ENCODE data around the gene RASSF10.

Gene RASSF10

GRCh38 chr11:13008625-13009475 lies at the start of gene RASSF10:
Gene RASSF10, plus strand, starts transcription at chr11:13009316. Its CDS starts 261 bp downstream, at chr11:13009577.
- Mint-ChIP-seq H3K27me3 (peaks cover 90% of the 10 kb centered on the region), H3K4me3 (peak within 1 kb of the TSS; percentile 49 to 64)

GRCh38 chr11:12961615-12962014 lies 47.5 kb upstream of the RASSF10 start:
- H3K27me3 Mint-ChIP-seq = peaks cover 42% of the 10 kb centered on the region
- H3K4me1 Mint-ChIP-seq = no peaks in the 10 kb centered on the region
- DNase-seq (no peak), ATAC-seq (no peak)
- H3K27ac Mint-ChIP-seq = peak overlapping the region in 1 of 2 donors; percentile 45
- H3K9me3 Mint-ChIP-seq = no peaks in the 10 kb centered on the region
- H3K4me3 Mint-ChIP-seq = no peak overlapping the region

More at GRCh38 chr11:13008625-13009475, at the start of gene RASSF10:
- ATAC-seq (peak; percentile 52), DNase-seq (no peak)
- no peaks in the 10 kb centered on the region for H3K9me3 Mint-ChIP-seq
- peaks cover 8% of the 10 kb centered on the region for H3K4me1 Mint-ChIP-seq
- peak within 1 kb of the TSS in 1 of 2 donors; percentile 62 for H3K27ac Mint-ChIP-seq

- Mint-ChIP-seq H3K4me3 (no peak overlapping the region), H3K27me3 (peaks cover 49% of the 10 kb centered on the region), H3K4me1 (no peaks in the 10 kb centered on the region), H3K9me3 (no peaks in the 10 kb centered on the region), H3K27ac (peak overlapping the region in 1 of 2 donors; percentile 22)
- DNase-seq = no peak
- ATAC-seq = no peak
Observed at GRCh38 chr11:12962306-12962705, 46.8 kb upstream of the RASSF10 start.

- DNase-seq (no peak), ATAC-seq (no peak)
- no peak overlapping the region for H3K27ac Mint-ChIP-seq
- H3K9me3 Mint-ChIP-seq = no peaks in the 10 kb centered on the region
- H3K4me3 Mint-ChIP-seq = no peak overlapping the region
- peaks cover 53% of the 10 kb centered on the region for H3K27me3 Mint-ChIP-seq
- no peaks in the 10 kb centered on the region for H3K4me1 Mint-ChIP-seq
Observed at GRCh38 chr11:12963051-12963450, 46.1 kb upstream of the RASSF10 start.

- Mint-ChIP-seq H3K27me3 (peaks cover 53% of the 10 kb centered on the region), H3K9me3 (no peaks in the 10 kb centered on the region), H3K4me1 (no peaks in the 10 kb centered on the region), H3K27ac (no peak overlapping the region), H3K4me3 (no peak overlapping the region)
- ATAC-seq (peak; percentile 90), DNase-seq (peak; percentile 52 to 53)
Observed at GRCh38 chr11:12963792-12964536, 45.2 kb upstream of the RASSF10 start.

- Mint-ChIP-seq H3K27me3 (peaks cover 53% of the 10 kb centered on the region), H3K4me1 (no peaks in the 10 kb centered on the region), H3K9me3 (no peaks in the 10 kb centered on the region), H3K4me3 (no peak overlapping the region), H3K27ac (no peak overlapping the region)
- DNase-seq (no peak), ATAC-seq (no peak)
Observed at GRCh38 chr11:12964650-12965049, 44.5 kb upstream of the RASSF10 start.

GRCh38 chr11:12966002-12966401 lies 43.1 kb upstream of the RASSF10 start:
- DNase-seq (no peak), ATAC-seq (no peak)
- no peak overlapping the region for H3K4me3 Mint-ChIP-seq
- H3K27ac Mint-ChIP-seq = no peak overlapping the region
- no peaks in the 10 kb centered on the region for H3K9me3 Mint-ChIP-seq
- H3K4me1 Mint-ChIP-seq = no peaks in the 10 kb centered on the region
- peaks cover 59% of the 10 kb centered on the region for H3K27me3 Mint-ChIP-seq

GRCh38 chr11:12968101-12968500 lies 41.0 kb upstream of the RASSF10 start:
- Mint-ChIP-seq H3K9me3 (no peaks in the 10 kb centered on the region), H3K27me3 (peaks cover 45% of the 10 kb centered on the region), H3K27ac (no peak overlapping the region), H3K4me1 (no peaks in the 10 kb centered on the region), H3K4me3 (no peak overlapping the region)
- no peak for DNase-seq
- ATAC-seq = no peak

GRCh38 chr11:12968826-12969225 lies 40.3 kb upstream of the RASSF10 start:
- Mint-ChIP-seq H3K27ac (no peak overlapping the region), H3K4me3 (no peak overlapping the region), H3K27me3 (peaks cover 39% of the 10 kb centered on the region), H3K4me1 (no peaks in the 10 kb centered on the region), H3K9me3 (no peaks in the 10 kb centered on the region)
- ATAC-seq (no peak), DNase-seq (no peak)

GRCh38 chr11:12971955-12972354 lies 37.2 kb upstream of the RASSF10 start:
- no peak overlapping the region for H3K4me3 Mint-ChIP-seq
- no peak for DNase-seq
- H3K27me3 Mint-ChIP-seq = peaks cover 20% of the 10 kb centered on the region
- no peaks in the 10 kb centered on the region for H3K9me3 Mint-ChIP-seq
- H3K27ac Mint-ChIP-seq = peak overlapping the region in 1 of 2 donors; percentile 3
- ATAC-seq = no peak
- H3K4me1 Mint-ChIP-seq = no peaks in the 10 kb centered on the region

- H3K27ac Mint-ChIP-seq = no peak overlapping the region
- H3K4me1 Mint-ChIP-seq = no peaks in the 10 kb centered on the region
- DNase-seq = no peak
- no peak overlapping the region for H3K4me3 Mint-ChIP-seq
- H3K27me3 Mint-ChIP-seq = peaks cover 20% of the 10 kb centered on the region
- ATAC-seq = no peak
- no peaks in the 10 kb centered on the region for H3K9me3 Mint-ChIP-seq
Observed at GRCh38 chr11:12973528-12974181, 35.5 kb upstream of the RASSF10 start.

GRCh38 chr11:12975195-12975594 lies 33.9 kb upstream of the RASSF10 start:
- Mint-ChIP-seq H3K27me3 (peaks cover 19% of the 10 kb centered on the region), H3K4me1 (no peaks in the 10 kb centered on the region), H3K27ac (no peak overlapping the region), H3K9me3 (no peaks in the 10 kb centered on the region), H3K4me3 (no peak overlapping the region)
- ATAC-seq (no peak), DNase-seq (no peak)

GRCh38 chr11:12979928-12980689 lies 29.0 kb upstream of the RASSF10 start:
- H3K4me3 Mint-ChIP-seq = no peak overlapping the region
- no peaks in the 10 kb centered on the region for H3K4me1 Mint-ChIP-seq
- peaks cover 32% of the 10 kb centered on the region for H3K27me3 Mint-ChIP-seq
- no peak overlapping the region for H3K27ac Mint-ChIP-seq
- DNase-seq = no peak
- H3K9me3 Mint-ChIP-seq = no peaks in the 10 kb centered on the region
- no peak for ATAC-seq

- H3K4me1 Mint-ChIP-seq = no peaks in the 10 kb centered on the region
- no peaks in the 10 kb centered on the region for H3K9me3 Mint-ChIP-seq
Observed at GRCh38 chr11:12981676-12982522, 27.2 kb upstream of the RASSF10 start.

More at GRCh38 chr11:12981676-12982522, 27.2 kb upstream of the RASSF10 start:
- no peak for DNase-seq
- Mint-ChIP-seq H3K4me3 (no peak overlapping the region), H3K27ac (no peak overlapping the region), H3K27me3 (peaks cover 49% of the 10 kb centered on the region)
- no peak for ATAC-seq

All from stimulated activated naive CD8-positive, alpha-beta T cell treated with anti-CD3 and anti-CD28 coated beads, Interleukin-15, amount 100 ng/mL, for 72 hours (primary cell).